Prostate gland (tissue), 2 donors: Measurements from ENCODE around the gene KCNQ1.

Experiments used
- CTCF ChIP-seq, 4 experiments: fragments of 200-600 bp in 2 of 4; fragments of 450-650 bp in 2 of 4; sonication (generic) in 2 of 4; IDR thresholded peaks; 1 replicate in 3 of 4; 2 replicates in 1 of 4; pipeline ENCODE4 v1.5.1; 2016 to 2019; ENCODE audit warnings: antibody characterized with exemption in 4 of 4, mild to moderate bottlenecking in 2 of 4, moderate library complexity in 2 of 4
- POLR2AphosphoS5 ChIP-seq: sonication (generic); formaldehyde crosslinking; IDR thresholded peaks from one replicate; pipeline ENCODE4 v1.6.1; 2017; ENCODE audit warnings: antibody characterized with exemption

DNA sequence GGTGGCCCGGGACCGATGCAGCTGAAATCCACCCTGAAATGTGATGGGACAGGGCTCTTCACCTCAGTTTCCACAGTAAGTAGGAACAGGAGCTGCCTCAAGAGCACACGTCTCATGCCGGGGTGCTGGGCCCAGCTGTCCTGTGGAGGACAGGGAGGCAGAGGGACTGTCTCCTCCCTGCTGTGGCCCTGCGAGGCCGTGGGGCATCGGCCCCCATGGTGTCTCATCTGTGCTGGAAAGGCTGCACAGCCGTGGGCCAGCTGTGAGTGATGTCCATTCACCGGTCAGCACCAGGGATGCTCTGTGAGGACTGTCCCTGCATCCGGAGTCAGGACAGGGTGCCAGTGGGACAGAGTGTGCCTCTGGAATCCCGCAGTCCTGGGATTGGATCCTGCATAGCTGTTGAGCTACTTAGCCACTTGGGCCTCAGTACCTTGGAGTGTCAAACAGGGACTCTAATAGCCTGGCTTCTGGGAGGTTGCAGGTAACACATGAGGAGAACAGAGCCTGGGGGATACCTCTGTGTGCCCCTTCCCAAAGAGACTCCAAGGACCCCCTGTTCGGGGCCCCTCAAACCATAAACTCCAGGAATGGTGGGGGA, 17.0 kb upstream of the KCNQ1 start:
- no peak for TF ChIP-seq CTCF (IDR thresholded peaks at IDR 0.05)
- TF ChIP-seq POLR2AphosphoS5 = no peak
